NOMO-1 treated with dmso at 0.1 percent for 144 hours (cell line): Measurements from ENCODE around the gene PKD2.
A peak's percentile ranks its signal among the peaks of the same experiment; 100 is the strongest.

Experiments
- DNase-seq: peaks from one replicate; lab custom pipeline; 2025; ENCODE audit not compliant: unreplicated experiment; lab: John Stamatoyannopoulos, UW

Gene PKD2

GRCh38 chr4:88007304-88008121, at the start of gene PKD2:
TSS of gene PKD2 (plus strand) at chr4:88007635. CDS start at chr4:88007734, 99 bp downstream.
- peak; percentile 43 for DNase-seq

GRCh38 chr4:87961993-87962392, 45.4 kb upstream of the PKD2 start:
- DNase-seq: no peak

- DNase-seq: no peak
Observed at GRCh38 chr4:87962398-87963146, 44.9 kb upstream of the PKD2 start.

DNA sequence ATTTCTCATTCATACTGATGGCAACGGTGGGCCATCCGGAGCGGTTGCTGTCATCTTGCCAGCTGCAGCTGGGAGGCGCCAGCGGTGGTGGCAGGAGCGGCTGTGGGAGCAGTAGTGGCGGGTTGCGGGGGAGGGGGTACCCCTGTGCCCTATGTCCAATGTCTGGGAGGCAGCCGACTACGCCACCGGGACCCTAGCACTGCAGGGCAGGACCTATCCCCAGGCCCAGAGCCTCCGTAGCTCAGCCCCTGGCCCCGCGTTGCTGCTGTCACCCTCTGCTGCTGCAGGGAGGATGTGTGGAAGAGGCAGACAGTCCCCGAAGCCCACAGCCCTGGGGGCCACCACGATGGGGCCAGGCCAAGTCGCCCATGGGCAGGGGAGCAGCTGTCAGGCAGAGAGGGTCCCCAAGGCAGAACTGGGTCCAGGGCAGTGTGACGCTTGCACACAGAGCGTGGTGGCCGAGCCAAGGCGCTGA, 41.9 kb upstream of the PKD2 start:
- no peak for DNase-seq

GRCh38 chr4:87966095-87966496, 41.3 kb upstream of the PKD2 start:
- DNase-seq: no peak

- no peak for DNase-seq
Observed at GRCh38 chr4:87967193-87967592, 40.2 kb upstream of the PKD2 start.

DNA sequence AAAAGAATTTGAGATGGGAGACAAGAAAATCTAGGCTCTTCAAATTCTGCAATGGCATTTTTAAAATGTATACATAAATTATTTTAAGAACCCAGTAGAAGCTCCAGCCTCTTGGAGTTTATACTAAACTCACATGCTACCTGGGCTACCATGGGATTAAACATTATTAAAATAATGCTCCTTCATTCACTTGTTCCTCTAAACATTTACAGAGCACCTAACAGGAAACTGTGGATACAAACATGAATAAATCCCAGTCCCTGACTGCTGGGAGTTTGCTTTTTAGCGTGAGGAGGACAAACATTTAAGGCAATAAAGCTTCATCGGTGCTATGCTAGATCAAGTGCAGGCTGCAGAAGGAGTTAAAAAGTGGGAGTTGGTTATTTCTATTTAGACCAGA, 37.3 kb upstream of the PKD2 start:
- no peak for DNase-seq

GRCh38 chr4:87971866-87972265, 35.6 kb upstream of the PKD2 start:
- no peak for DNase-seq

- DNase-seq: peak; percentile 3
Observed at GRCh38 chr4:87973283-87974169, 33.9 kb upstream of the PKD2 start.

DNA sequence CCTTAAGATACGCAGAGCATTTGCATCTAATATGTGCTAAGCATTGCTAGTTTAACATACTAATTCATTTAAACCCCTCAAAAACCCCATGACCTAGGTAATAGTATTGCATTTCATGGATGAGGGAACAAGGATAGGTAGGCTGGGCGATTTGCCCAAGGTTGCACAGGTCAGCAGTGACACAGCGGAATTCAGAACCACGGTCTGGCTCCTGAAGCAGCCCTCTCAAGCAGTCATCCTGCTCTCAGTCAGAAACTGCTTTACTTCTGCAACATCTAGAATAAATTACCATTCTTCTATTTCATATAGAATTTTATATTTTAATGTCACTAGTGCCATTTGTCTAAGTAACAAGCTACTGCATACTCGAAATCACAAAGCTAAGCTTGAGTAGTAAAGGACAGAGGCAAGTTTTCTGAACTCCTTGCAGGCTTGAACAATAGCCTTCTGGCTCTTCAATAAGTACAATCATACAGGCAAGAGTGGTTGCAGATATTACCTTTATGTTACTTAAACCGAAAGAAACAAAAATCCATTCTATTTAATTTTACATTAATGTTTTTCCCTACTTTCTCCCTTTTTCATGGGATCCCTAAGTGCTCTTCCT, 32.5 kb upstream of the PKD2 start:
- DNase-seq: no peak

DNA sequence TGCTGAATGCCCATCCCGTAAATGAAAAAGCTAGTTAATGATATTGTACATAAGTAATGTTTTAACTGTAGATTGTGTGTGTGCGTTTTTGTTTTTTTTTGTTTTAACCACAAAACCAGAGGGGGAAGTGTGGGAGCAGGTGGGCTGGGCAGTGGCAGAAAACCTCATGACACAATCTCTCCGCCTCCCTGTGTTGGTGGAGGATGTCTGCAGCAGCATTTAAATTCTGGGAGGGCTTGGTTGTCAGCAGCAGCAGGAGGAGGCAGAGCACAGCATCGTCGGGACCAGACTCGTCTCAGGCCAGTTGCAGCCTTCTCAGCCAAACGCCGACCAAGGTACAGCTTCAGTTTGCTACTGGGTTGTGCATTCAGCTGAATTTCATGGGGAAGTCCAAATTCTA, 32.0 kb upstream of the PKD2 start, which contains the start of gene SPP1:
Gene SPP1 (plus strand): TSS at position 249 of the 400 bp plus-strand sequence. CDS start 1,182 bp downstream, outside the sequence.
- peak; percentile 80 for DNase-seq

GRCh38 chr4:87977521-87978278, 29.7 kb upstream of the PKD2 start:
- no peak for DNase-seq

GRCh38 chr4:87978681-87979080, 28.8 kb upstream of the PKD2 start:
- DNase-seq: no peak

DNA sequence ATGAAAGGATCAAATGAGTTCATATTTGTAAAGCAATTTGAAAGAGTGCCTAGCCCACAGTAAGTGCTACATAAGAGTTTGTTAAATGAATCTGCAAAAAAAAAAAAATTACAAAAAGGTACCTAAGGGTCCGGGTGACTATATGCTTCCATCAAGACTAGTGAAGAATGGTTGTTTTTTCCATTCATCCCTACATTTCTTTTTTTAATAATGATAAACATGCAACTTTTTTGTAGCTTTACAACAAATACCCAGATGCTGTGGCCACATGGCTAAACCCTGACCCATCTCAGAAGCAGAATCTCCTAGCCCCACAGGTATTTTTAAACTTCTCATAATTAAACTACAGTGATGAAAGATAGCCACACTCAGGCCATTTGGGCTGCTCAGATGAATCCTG, 27.6 kb upstream of the PKD2 start:
- DNase-seq: no peak

DNA sequence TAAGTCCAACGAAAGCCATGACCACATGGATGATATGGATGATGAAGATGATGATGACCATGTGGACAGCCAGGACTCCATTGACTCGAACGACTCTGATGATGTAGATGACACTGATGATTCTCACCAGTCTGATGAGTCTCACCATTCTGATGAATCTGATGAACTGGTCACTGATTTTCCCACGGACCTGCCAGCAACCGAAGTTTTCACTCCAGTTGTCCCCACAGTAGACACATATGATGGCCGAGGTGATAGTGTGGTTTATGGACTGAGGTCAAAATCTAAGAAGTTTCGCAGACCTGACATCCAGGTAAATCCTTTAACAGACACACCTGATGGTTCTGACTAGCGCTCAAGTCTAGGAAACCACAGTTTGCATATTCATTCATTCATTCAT, 25.9 kb upstream of the PKD2 start:
- no peak for DNase-seq

- no peak for DNase-seq
Observed at GRCh38 chr4:87982036-87982435, 25.4 kb upstream of the PKD2 start.

DNA sequence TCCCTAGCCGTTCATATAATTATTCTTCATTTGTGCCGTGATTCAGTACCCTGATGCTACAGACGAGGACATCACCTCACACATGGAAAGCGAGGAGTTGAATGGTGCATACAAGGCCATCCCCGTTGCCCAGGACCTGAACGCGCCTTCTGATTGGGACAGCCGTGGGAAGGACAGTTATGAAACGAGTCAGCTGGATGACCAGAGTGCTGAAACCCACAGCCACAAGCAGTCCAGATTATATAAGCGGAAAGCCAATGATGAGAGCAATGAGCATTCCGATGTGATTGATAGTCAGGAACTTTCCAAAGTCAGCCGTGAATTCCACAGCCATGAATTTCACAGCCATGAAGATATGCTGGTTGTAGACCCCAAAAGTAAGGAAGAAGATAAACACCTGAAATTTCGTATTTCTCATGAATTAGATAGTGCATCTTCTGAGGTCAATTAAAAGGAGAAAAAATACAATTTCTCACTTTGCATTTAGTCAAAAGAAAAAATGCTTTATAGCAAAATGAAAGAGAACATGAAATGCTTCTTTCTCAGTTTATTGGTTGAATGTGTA, 24.9 kb upstream of the PKD2 start:
- DNase-seq: no peak

- DNase-seq: no peak
Observed at GRCh38 chr4:87983996-87984395, 23.4 kb upstream of the PKD2 start.

GRCh38 chr4:87985097-87985886, 22.1 kb upstream of the PKD2 start:
- DNase-seq: peak; percentile 12
